Ecto neural progenitor cell (in vitro differentiated cells): Measurements from ENCODE around the gene SLC36A1.
"Not testable (repeated sequence)": the region's sequence is repeated elsewhere in the genome, so short reads cannot be mapped to it uniquely, and the experiment has no call there.

Source experiments
- DNase-seq: peaks from one replicate; pipeline ENCODE4 v3.0.0-alpha.2; 2018; ENCODE audit warnings: low spot score

SLC36A1 gene

GRCh38 chr5:151447174-151448037, at the start of gene SLC36A1:
Gene SLC36A1, plus strand, starts transcription at chr5:151447603. Its CDS starts 11,190 bp downstream, at chr5:151458793.
- DNase-seq: peak; percentile 97

GRCh38 chr5:151405334-151406160, 41.9 kb upstream of the SLC36A1 start:
- no peak for DNase-seq

- DNase-seq: no peak
Measured at GRCh38 chr5:151406322-151406947, 41.0 kb upstream of the SLC36A1 start.

GRCh38 chr5:151408591-151409230, 38.7 kb upstream of the SLC36A1 start:
- DNase-seq: no peak

GRCh38 chr5:151413800-151414199, 33.6 kb upstream of the SLC36A1 start:
- no peak for DNase-seq

- no peak for DNase-seq
Measured at GRCh38 chr5:151414536-151414935, 32.9 kb upstream of the SLC36A1 start.

GRCh38 chr5:151417712-151418111, 29.7 kb upstream of the SLC36A1 start:
- DNase-seq: no peak

GRCh38 chr5:151420127-151420526, 27.3 kb upstream of the SLC36A1 start:
- no peak for DNase-seq

- DNase-seq: no peak
Measured at GRCh38 chr5:151424892-151425523, 22.4 kb upstream of the SLC36A1 start.

- DNase-seq: not testable (repeated sequence)
Measured at GRCh38 chr5:151426347-151426746, 21.1 kb upstream of the SLC36A1 start.

- DNase-seq: no peak
Measured at GRCh38 chr5:151427258-151427657, 20.1 kb upstream of the SLC36A1 start.

GRCh38 chr5:151430731-151431130, 16.7 kb upstream of the SLC36A1 start:
- no peak for DNase-seq

GRCh38 chr5:151431666-151432065, 15.7 kb upstream of the SLC36A1 start:
- DNase-seq: no peak

GRCh38 chr5:151432210-151432609, 15.2 kb upstream of the SLC36A1 start:
- no peak for DNase-seq

GRCh38 chr5:151434570-151435237, 12.7 kb upstream of the SLC36A1 start:
- DNase-seq: peak; percentile 3

- DNase-seq: peak; percentile 59
Measured at GRCh38 chr5:151448038-151448985, 909 bp downstream of the SLC36A1 start.

- no peak for DNase-seq
Measured at GRCh38 chr5:151449297-151449696, 1.9 kb downstream of the SLC36A1 start.

GRCh38 chr5:151449839-151450238, 2.4 kb downstream of the SLC36A1 start:
- no peak for DNase-seq

- DNase-seq: no peak
Measured at GRCh38 chr5:151450605-151451004, 3.2 kb downstream of the SLC36A1 start.
